ACHN (cell line): ENCODE measurements around the gene SOCS3.

Source experiments
- DNase-seq: peaks from one replicate; pipeline ENCODE4 v3.0.0-alpha.2; 2015
- in situ Hi-C: cut with HindIII; loops from 2 replicates; pipeline ENCODE4 v1.10.0; 2017; ENCODE audit warnings: low sequenced_read_pairs, low pct_ligation_motif_present, low pct_unique_long_range_greater_than_20kb

Gene SOCS3

DNA sequence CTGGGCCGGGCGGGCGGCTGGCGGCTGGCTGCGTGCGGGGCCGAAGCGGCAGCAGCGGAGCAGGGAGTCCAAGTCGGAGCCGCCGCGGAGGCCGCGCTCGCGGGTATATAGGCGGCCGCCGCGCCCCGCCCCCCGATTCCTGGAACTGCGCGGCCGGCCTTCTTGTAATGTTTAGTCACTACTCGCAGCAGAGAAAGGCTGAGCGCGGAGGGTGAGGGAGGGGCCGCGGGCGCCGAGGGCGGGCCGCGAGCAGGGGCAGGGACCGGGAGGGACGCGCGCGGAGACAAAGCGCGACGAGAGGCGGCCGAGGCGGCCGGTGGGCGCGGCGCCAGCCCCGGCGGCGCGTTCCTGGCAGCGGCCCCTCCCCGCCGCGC, at the start of gene SOCS3:
TSS of gene SOCS3 (minus strand) at position 81 of the 374 bp plus-strand sequence. CDS start 982 bp downstream, outside the sequence.
- DNase-seq, result peak; percentile 98
- in situ Hi-C loops, result no loop called here

- DNase-seq, result no peak
- in situ Hi-C loops, result no loop called here
Measured at GRCh38 chr17:78409191-78409928, 49.5 kb upstream of the SOCS3 start.

- DNase-seq, result no peak
Measured at GRCh38 chr17:78408476-78409050, 48.7 kb upstream of the SOCS3 start.

GRCh38 chr17:78407387-78408000, 47.6 kb upstream of the SOCS3 start:
- no peak for DNase-seq
- in situ Hi-C loops, result no loop called here

More at GRCh38 chr17:78408476-78409050, 48.7 kb upstream of the SOCS3 start:
- in situ Hi-C loops, result no loop called here

- in situ Hi-C loops, result no loop called here
- DNase-seq, result no peak
Measured at GRCh38 chr17:78406920-78407319, 47.0 kb upstream of the SOCS3 start.

DNA sequence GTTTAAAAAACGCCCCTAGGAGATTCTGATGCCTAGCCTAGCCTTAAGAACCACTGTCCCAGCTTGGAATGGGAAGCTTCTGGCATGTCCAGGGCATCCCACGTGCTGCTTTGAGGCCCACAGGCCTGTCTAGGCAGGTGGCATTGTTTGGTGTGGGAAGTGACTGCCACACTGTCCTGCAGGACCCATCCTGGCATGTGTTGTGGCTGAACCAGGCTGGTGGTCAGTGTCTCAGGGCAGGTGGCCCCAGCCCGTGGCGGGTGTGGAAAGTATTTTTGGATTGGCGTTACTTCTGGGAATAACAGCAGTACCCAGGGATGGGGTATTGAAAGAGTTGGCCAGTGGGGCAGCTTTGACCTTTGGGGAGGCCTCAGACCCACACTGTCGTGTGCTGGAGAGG, 46.5 kb upstream of the SOCS3 start:
- no peak for DNase-seq
- in situ Hi-C loops, result no loop called here

GRCh38 chr17:78403822-78404221, 43.9 kb upstream of the SOCS3 start:
- no peak for DNase-seq
- in situ Hi-C loops, result no loop called here

DNA sequence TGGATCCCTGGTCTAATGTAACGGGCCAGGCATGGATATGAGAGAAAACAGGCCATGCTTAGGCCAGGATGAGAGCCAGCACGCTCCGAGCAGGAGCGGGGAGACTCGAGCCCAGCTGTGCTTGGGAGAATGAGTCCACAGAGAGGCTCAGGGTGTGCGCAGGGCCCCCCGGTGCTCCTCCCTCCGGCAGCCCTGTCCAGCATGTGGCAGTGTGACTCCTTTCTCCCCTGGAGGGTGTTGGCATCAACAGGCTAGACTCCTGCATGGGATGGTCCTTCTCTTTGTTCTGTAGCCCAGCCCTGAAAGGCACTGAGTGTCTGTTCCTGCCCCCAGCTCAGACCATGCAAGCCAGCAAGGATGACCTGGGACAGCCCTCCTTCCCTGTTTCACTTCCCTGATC, 42.0 kb upstream of the SOCS3 start:
- no peak for DNase-seq
- in situ Hi-C loops, result no loop called here

DNA sequence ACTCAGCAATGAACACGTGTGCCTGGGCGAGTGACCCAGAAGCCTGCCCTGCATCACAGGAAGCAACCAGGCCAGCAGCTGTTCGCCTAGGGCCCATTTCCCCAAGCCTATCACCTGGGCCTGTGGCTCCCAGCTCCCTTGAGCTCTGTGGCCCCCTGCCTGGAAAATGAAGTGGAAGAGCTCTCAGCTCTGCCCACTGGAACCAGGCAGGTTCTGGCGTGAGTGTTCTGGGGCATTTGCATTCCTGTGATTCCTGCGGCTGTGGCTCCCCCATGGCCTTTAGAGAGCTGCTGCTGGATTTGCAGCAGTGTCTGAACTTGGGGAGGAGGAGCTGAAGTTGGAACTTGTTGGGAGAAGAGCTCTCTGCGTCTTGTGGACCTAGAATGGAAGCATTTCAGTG, 41.4 kb upstream of the SOCS3 start:
- no peak for DNase-seq
- in situ Hi-C loops, result no loop called here

DNA sequence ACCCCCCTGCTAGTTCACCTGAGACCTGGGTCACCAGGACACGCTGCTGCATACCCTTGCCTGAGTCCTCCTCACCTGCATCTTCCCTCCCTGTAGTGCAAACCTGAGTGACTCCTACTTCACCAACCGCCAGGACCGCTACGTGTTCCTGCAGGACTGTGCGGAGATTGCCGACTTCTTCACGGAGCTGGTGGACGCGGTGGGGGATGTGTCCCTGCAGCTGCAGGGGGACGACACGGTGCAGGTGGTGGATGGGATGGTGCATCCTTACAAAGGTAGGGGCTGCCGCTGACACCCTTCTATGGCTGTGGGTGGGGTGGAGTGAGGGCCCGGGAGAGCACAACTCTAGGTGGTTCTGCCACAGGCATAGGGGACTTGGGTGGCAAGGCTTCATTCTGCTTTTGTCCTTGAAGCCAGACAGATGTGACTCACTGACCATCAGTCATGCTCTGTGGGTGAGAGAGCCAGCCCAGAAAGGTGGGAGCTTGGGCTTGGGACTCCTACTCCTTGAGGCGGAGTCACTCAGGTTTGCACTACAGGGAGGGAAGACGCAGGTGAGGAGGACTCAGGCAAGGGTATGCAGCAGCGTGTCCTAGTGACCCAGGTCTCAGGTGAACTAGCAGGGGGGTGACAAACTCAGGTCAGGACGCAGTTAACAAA, 40.8 kb upstream of the SOCS3 start:
- DNase-seq, result no peak
- in situ Hi-C loops, result no loop called here

DNA sequence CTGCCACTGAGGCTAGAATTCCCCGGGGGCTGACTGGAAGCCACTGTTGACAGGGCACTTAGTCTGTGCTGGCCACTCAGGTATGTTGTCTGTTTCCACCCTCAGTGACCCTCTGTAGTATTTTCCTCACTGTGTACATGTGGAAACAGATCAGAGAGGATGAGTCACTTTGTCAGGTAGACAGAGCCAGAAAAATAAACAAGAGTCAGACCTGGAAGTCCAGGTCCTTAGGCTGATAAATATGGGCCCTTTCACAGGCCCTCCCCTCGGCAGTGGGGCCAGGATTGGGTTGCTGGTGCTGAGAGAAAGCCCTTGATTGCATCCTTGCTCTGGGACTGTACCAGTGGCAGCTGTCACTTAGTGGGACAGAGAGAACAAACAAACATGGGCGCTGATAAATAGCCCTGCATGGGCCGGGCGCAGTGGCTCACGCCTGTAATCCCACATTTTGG, 39.8 kb upstream of the SOCS3 start:
- in situ Hi-C loops, result no loop called here
- no peak for DNase-seq

DNA sequence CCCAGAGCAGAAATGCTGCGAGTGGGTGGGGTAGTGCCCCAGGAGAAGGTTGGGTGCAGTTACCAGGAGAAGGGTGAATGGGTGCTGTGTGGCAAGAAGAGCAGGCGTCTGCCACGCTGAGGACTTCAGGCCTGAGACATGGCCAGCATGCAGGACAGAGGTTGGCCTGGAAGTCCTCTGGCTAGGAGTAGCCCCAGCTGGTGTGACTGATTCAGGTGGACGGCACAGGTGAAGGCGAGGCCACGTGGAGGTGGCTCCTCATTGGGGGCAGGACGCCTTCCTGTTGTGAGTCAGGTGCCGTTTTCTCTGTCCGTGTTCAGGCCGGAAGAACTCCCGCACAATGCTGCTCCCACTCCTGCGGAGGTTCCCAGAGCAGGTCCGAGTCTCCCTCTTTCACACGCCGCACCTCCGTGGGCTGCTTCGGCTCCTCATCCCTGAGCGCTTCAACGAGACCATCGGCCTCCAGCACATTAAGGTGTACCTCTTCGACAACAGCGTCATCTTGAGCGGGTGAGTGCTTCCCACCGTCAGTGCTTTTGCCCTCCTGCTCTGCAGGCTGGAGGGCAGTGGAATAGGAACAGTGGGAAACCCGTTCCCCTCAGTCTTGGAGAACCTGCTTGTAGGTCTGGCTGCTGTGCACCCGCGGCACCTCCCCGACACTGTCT, 39.3 kb upstream of the SOCS3 start:
- no peak for DNase-seq
- in situ Hi-C loops, result no loop called here

GRCh38 chr17:78398390-78398789, 38.5 kb upstream of the SOCS3 start:
- no peak for DNase-seq
- in situ Hi-C loops, result no loop called here

GRCh38 chr17:78397681-78398101, 37.8 kb upstream of the SOCS3 start:
- no peak for DNase-seq
- in situ Hi-C loops, result no loop called here

GRCh38 chr17:78396441-78397337, 36.8 kb upstream of the SOCS3 start:
- no peak for DNase-seq
- in situ Hi-C loops, result no loop called here

DNA sequence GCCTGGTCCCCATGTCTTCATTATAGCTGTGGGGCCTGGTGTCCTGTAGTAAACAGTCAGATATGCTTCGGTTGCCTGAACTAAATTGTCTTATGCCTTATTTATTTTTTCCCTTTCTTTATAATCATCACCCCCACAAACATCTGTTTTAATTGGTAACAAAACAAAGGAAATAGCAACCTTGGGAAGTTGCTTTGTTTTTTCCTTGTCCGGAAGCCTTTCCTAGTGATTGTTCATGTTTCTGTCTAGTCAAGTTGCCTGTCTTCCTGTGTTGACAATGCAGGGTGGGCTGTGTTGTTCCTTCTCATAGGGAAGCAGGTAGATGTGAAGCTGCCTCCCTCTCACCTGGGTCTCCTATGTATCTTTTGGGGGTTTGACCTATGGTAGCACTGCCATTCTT, 35.3 kb upstream of the SOCS3 start:
- in situ Hi-C loops, result no loop called here
- DNase-seq, result no peak

DNA sequence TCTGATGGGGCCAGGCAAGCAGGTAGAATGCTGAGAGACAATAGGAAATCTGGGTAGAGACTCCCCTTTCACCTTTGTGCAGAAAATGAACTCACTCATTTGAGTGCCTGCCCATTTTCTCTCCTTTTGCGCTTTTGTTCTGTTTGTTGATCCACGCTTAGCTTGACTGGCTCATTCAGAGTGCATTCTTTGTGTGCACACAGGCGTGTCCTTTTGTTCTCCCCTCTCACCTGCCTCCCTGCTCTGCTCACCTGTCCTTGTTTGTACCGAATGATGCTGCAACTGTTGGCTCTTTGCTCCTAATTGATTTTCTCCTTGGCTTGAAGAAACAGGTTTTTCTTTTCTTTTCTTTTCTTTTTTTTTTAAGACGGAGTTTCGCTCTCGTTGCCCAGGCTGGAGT, 34.3 kb upstream of the SOCS3 start:
- in situ Hi-C loops, result no loop called here
- DNase-seq, result no peak

DNA sequence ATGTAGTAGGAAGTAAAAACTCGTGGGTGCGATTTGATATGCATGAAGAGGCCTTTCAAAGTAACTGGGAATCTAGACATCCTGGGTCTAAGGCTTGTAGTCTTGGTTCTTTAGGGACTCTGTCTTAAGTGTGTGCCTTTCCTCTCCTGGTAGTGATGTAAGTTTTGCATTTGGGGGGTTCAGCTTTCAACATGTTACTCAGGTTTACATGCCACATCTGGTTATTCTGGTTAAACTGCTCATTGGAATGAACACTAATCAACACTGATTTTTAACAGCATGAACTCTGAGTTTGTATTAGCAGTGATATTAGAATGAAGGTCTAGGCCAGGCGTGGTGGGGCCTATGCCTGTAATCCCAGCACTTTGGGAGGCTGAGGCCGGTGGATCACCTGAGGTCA, 33.7 kb upstream of the SOCS3 start:
- in situ Hi-C loops, result no loop called here
- no peak for DNase-seq
